Activated T-cell treated with anti-CD3 and anti-CD28 coated beads, Interleukin-2, amount 50 U/mL, for 72 hours (primary cell): ENCODE data around the gene VPS26B. TPM values are rescaled to one million over a fixed set of nuclear protein-coding genes. Genes with fewer than 3 reads are reported as not detected.
"Not testable (repeated sequence)": the region's sequence is repeated elsewhere in the genome, so short reads cannot be mapped to it uniquely, and the experiment has no call there.

Experiments
- ATAC-seq, 2 donors: fragments of 150-1000 bp; cut with Tn5 transposase; replicated peaks in 1 of 2; 2 replicates each; pipeline ENCODE4 v1.10.0; 2021; ENCODE audit warnings: moderate library complexity in 2 of 2, mild to moderate bottlenecking in 1 of 2
- DNase-seq, 2 donors: peaks; one replicate each; pipeline ENCODE4 v3.0.0; 2021 to 2022; ENCODE audit warnings: mixed read lengths in 1 of 2
- H3K27ac Mint-ChIP-seq: one replicate; pipeline ENCODE4 v1.8.0; 2022; ENCODE audit warnings: mild to moderate bottlenecking, moderate library complexity, mixed read lengths
- H3K27me3 Mint-ChIP-seq: one replicate; pipeline ENCODE4 v1.8.0; 2022; ENCODE audit warnings: low read depth, mixed read lengths
- H3K36me3 Mint-ChIP-seq, 2 donors: one replicate each; pipeline ENCODE4 v1.8.0; 2022; ENCODE audit warnings: mixed read lengths in 2 of 2, mild to moderate bottlenecking in 1 of 2; ENCODE audit not compliant: insufficient read depth in 2 of 2
- H3K4me1 Mint-ChIP-seq: one replicate; pipeline ENCODE4 v1.8.0; 2022; ENCODE audit warnings: low read depth, mixed read lengths
- H3K4me3 Mint-ChIP-seq, 2 donors: one replicate each; pipeline ENCODE4 v1.8.0; 2022; ENCODE audit warnings: mild to moderate bottlenecking in 2 of 2, mixed read lengths in 2 of 2, moderate library complexity in 2 of 2
- H3K9me3 Mint-ChIP-seq, 2 donors: one replicate each; pipeline ENCODE4 v1.8.0; 2022; ENCODE audit warnings: mixed read lengths in 2 of 2
- total RNA-seq, 2 donors: library from RNA; stranded (reverse); gene quantifications; one replicate each; pipeline ENCODE4 v1.2.3, GENCODE V29; 2022

VPS26B gene
- total RNA-seq, 2 donors from 2014 or later = 42.6 to 48.7 TPM

DNA sequence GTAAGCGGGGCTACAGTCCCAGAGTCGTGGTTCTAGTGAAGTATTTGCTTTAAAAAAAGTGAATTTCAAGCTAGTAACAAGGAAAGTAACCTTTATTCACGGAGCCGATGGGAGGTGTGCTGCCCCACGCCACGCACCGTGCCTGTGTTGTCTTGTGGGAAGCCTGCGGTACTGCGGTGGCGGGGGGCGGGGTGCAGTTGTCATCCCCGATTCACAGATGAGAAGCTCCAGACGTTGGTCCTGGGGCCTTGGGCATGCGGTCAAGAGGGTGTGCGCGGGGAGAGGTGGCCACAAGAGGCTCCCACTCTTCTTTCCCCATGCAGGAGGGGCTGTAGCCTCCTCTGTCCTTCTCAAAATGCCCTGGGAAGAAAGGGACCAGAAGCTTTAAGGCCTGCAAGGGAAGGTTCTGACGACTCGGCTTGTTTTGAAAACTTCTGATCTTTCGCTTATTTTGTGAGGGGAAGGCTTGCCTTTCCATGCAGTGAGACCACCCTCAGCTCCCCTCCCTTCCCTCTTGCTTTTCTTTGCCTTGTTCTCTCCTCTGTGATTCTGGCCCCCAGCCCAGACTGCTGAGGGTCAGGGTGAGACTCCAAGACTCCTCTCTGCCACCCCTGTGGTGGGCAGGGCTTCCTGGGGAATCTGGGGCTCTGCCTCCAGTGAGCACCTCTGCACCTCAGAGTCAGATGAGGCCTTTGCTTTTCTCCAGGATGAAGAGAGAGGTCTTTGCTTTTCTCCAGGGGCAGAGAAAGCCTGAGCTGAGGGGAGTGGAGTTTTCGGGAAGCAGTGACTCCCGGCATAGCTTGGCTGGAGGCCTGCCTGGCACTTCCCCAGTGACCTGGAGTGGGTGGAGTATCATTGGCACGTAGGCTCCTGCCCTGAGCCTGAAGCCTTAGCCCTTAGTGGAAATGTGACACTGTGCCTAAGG lies 57.9 kb downstream of the VPS26B start:
- Mint-ChIP-seq H3K4me1 (peaks cover under 1% of the 10 kb centered on the region), H3K9me3 (no peaks in the 10 kb centered on the region), H3K27ac (no peak overlapping the region), H3K4me3 (no peak overlapping the region), H3K36me3 (peaks cover 1 to 3% of the 10 kb centered on the region in 2 donors), H3K27me3 (no peaks in the 10 kb centered on the region)
- no peak for DNase-seq
- no peak for ATAC-seq

DNA sequence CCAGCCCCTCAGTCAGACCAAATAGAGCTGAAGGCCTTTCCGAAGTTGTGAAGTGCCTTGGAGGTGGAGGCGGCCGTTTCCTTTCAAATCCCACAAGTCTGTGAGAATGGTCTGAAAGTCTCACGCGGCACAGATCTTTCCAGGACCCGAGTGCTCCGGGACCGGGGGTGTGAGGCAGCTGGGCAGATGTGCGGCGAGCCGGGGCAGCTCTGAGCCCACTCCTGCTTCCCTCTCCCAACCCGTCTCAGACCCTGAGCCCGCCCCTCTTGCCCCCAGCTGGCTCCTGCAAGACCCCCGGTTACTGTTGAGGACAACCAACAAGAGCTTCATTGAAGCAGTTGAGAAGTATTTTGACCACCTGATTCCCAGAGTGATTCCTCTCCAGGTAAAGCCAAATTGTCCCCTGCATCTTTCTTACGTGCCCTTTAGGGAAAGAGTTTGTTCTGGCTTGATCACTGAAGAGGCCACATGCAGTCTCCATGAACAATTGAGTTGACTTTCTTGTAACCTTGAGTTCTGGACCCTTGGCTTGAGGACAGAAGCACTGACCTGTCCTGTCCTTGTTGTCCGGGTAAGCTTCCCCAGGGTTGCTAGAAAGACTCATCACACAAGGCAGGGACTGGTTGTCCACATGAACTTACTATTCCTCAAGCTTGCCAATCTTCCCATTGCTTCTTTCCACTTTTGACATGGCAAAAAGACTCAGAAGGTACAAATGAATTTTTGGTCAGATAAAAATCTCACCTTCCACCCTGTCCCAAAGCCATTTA lies 59.2 kb downstream of the VPS26B start:
- H3K27ac Mint-ChIP-seq = no peak overlapping the region
- H3K4me1 Mint-ChIP-seq = no peaks in the 10 kb centered on the region
- H3K4me3 Mint-ChIP-seq = no peak overlapping the region
- no peaks in the 10 kb centered on the region for H3K36me3 Mint-ChIP-seq
- no peaks in the 10 kb centered on the region for H3K27me3 Mint-ChIP-seq
- DNase-seq = no peak
- no peaks in the 10 kb centered on the region for H3K9me3 Mint-ChIP-seq
- no peak for ATAC-seq

DNA sequence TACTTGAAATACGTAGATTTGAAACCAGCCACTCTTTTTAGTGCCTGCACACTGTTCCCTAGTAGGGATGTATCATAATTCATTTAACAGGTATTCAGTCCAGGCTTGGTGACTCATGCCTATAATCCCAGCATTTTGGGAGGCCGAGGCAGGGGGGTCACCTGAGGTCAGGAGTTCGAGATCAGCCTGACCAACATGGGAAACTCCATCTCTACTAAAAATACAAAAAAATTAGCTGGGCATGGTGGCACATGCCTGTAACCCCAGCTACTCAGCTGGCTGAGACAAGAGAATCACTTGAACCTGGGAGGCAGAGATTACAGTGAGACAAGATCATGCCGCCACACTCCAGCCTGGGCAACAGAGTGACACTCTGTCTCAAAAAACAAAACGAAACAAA lies 59.9 kb downstream of the VPS26B start:
- DNase-seq, ATAC-seq, H3K9me3 Mint-ChIP-seq, H3K4me3 Mint-ChIP-seq, H3K27ac Mint-ChIP-seq, H3K4me1 Mint-ChIP-seq, H3K36me3 Mint-ChIP-seq, H3K27me3 Mint-ChIP-seq: not testable (repeated sequence)

DNA sequence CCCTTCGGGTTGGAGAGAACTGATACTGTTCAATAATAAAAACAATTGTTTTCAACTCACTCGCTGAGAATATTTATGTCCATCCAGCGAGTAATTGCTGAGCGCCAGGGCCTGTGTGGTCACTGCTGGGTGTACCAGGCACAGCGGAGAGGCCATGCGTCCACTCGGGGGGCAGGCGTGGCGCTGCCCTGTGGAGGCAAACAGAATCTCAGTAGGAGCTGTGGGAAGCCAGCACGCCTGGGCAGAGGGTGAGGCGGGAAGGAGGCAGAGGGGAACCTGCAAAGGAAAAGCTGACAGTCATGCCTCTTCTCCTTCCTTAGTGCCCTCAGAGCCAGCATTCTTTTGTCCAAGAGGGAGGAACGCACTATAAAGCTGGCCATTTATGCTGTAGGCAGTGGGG lies 63.1 kb downstream of the VPS26B start:
- Mint-ChIP-seq H3K4me3 (no peak overlapping the region), H3K27me3 (no peaks in the 10 kb centered on the region), H3K4me1 (no peaks in the 10 kb centered on the region), H3K36me3 (no peaks in the 10 kb centered on the region), H3K27ac (no peak overlapping the region), H3K9me3 (no peaks in the 10 kb centered on the region)
- no peak for DNase-seq
- ATAC-seq = no peak

DNA sequence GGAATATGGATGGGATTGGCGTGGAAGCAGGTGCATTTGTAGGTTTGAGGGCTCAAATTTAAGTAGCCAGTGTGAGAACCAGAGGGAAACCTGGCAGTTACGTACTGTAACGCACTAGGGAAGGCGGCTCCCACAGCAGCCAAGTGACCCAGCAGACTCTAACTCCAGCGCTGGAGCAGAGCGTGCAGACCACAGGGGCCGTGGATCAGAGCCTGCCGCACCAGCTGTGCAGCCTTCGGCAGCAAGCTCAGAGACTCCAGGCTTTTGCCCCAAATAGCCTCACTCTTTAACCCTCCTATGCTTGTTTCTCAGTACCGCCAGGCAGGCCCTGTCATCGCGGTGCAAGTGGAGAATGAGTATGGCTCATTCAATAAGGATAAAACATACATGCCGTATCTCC lies 64.0 kb downstream of the VPS26B start:
- no peak for ATAC-seq

DNA sequence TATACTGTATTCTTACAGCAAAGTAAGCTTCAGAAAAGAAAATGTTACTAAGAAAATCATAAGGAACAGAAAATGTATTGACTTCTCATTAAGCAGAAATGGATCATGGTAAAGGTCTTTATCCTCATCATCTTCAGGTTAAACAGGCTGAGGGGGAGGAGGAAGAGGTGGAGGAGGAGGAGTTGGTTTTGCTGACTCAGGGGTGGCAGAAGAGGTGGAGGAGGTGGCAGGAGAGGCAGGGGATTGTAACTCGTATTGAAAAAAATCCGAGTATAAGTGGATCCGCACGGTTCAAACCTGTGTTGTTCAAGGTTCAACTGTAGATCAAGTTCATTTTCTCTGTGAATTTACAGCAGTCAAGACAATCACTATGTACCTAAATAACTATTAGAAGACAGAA lies 64.7 kb downstream of the VPS26B start:
- Mint-ChIP-seq H3K4me1 (no peaks in the 10 kb centered on the region), H3K27ac (no peak overlapping the region), H3K4me3 (no peak overlapping the region), H3K27me3 (no peaks in the 10 kb centered on the region), H3K9me3 (no peaks in the 10 kb centered on the region), H3K36me3 (no peaks in the 10 kb centered on the region)
- ATAC-seq (no peak), DNase-seq (no peak)

More for the DNA sequence above, 64.0 kb downstream of the VPS26B start:
- no peak overlapping the region for H3K27ac Mint-ChIP-seq
- no peak overlapping the region for H3K4me3 Mint-ChIP-seq
- no peaks in the 10 kb centered on the region for H3K4me1 Mint-ChIP-seq
- H3K27me3 Mint-ChIP-seq = no peaks in the 10 kb centered on the region
- no peaks in the 10 kb centered on the region for H3K36me3 Mint-ChIP-seq
- no peak for DNase-seq
- no peaks in the 10 kb centered on the region for H3K9me3 Mint-ChIP-seq

DNA sequence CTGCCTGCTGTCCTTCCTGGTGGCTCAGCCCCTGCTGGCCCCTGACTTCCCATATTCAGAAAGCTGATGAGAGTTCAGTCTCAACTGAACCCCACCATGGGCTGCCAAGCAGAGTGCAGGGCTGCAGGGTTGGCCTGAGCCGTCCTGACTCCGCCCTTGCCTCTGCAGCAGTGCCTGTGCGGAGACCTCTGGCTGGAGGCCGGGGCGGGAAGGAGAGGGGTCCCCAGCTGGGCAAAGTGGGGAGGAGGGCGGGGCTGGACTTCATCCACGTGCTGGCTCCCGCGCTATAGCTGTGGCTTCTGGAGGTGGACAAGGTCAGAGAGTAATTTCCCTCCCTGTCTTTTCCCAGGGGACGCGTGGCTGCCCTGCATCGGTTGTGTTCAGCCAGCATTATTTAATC lies 65.3 kb downstream of the VPS26B start:
- H3K9me3 Mint-ChIP-seq = no peaks in the 10 kb centered on the region
- no peak for ATAC-seq
- no peaks in the 10 kb centered on the region for H3K27me3 Mint-ChIP-seq
- H3K27ac Mint-ChIP-seq = no peak overlapping the region
- H3K36me3 Mint-ChIP-seq = peaks cover 0 to 1% of the 10 kb centered on the region in 2 donors
- no peak for DNase-seq
- no peaks in the 10 kb centered on the region for H3K4me1 Mint-ChIP-seq
- H3K4me3 Mint-ChIP-seq = no peak overlapping the region

DNA sequence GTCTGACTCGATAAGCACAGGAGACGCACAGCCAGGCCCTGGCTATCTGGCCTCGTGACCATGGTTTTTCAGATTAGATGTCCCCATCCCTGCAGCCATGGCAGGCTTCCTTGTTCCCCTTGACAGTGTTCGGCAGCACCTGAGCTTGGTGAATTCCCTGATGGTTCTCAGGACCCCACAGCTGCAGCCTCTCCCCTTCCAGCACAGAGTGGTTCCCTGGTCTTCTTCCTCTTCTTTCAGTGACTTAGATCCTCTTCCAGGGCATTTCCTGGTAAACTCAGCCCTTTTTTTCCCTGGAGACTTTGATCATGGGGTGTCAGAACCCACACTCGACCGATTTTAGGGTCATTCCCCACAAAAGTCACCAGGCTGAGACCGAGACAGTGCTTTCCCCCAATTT lies 66.2 kb downstream of the VPS26B start:
- Mint-ChIP-seq H3K36me3 (peaks cover 0 to 1% of the 10 kb centered on the region in 2 donors), H3K9me3 (no peaks in the 10 kb centered on the region), H3K4me3 (no peak overlapping the region), H3K4me1 (no peaks in the 10 kb centered on the region), H3K27me3 (no peaks in the 10 kb centered on the region), H3K27ac (no peak overlapping the region)
- ATAC-seq (no peak), DNase-seq (no peak)

DNA sequence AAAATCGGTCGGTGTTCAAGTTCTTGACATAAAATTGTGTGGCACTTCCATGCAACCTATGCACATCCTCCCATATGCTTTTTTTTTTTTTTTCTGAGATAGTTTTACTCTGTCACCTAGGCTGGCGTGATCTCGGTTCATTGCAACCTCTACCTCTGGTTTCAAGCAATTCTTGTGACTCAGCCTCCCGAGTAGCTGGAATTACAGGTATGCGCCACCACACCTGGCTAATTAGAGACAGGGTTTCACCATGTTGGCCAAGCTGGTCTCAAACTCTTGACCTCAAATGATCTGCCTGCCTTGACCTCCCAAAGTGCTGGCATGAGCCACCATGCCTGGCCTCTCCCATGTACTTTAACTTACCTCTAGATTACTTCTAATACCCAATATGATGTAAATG lies 66.7 kb downstream of the VPS26B start:
- Mint-ChIP-seq H3K36me3 (peaks cover 0 to 1% of the 10 kb centered on the region in 2 donors), H3K9me3 (no peaks in the 10 kb centered on the region), H3K4me1 (no peaks in the 10 kb centered on the region), H3K27me3 (no peaks in the 10 kb centered on the region), H3K27ac (no peak overlapping the region), H3K4me3 (no peak overlapping the region)
- no peak for DNase-seq
- no peak for ATAC-seq

DNA sequence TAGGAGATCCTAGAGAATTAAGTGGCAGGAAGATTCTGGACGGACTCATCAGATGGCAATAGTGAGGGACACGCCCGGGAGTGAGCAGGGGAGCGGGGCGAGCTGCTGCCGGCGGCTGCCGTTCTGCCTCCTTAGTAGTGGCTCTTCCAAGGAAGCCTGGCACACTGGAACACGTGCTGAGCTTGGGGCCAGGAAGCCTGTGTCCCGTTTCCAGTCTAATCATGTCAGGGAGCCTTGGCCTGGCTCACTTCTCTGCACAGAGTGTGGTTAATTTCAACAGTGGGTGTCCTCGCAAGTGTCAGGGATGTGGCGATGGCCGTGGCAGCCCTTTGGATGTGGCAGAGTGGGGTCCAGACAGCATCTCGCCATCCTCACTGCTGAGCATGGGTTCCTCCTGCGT lies 68.2 kb downstream of the VPS26B start:
- no peaks in the 10 kb centered on the region for H3K9me3 Mint-ChIP-seq
- H3K27me3 Mint-ChIP-seq = no peaks in the 10 kb centered on the region
- H3K4me1 Mint-ChIP-seq = no peaks in the 10 kb centered on the region
- ATAC-seq (no peak), DNase-seq (no peak)
- H3K27ac Mint-ChIP-seq = no peak overlapping the region
- H3K4me3 Mint-ChIP-seq = no peak overlapping the region
- H3K36me3 Mint-ChIP-seq = peaks cover 0 to 1% of the 10 kb centered on the region in 2 donors

DNA sequence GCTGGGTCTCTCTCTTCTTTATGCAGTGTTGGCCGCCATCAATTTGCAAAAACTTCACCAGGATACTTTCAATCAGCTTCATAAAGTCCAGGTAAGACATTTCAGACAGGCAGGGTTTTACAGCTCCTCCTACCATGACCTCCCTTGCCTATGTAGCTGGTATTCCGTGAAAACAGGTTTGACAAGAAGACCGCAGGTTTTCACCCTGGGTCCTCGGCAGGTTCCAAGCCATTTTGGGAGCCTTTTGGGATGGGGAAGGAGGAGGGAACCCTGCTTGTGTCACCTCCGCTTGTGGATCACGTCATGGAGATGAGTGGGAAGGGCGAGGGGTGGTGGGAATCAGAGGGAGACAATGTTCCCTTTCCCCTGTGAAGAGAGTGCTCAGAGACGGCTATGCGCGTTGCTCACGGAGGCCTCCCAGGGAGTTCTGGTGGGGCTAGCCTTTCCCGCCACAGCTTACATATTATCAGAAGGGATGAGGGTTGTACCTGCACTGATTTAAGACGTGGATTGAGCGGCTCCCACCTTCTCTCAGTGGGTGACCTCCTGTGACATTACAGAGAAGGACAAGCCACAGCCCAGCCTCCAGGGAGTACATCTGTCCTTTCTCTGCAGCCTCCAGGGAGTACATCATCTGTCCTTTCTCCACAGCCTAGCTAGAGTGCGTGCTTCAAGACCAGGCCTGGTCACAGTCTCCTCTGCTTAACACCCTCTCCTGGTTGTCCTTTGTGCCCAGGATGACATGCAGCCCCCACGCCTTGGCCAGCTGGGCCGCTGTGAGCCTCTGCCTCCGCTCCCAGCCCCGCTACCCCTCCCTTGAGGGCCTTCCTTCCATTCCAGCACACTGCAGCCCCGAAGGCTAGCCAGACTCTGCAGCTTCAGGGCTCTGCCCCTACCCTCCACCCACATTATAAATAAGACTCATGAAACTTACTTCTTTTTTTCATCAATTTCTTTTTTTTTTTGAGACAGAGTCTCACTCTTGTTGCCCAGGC lies 68.9 kb downstream of the VPS26B start:
- no peaks in the 10 kb centered on the region for H3K27me3 Mint-ChIP-seq
- H3K4me3 Mint-ChIP-seq = no peak overlapping the region
- no peak overlapping the region for H3K27ac Mint-ChIP-seq
- H3K4me1 Mint-ChIP-seq = no peaks in the 10 kb centered on the region
- H3K36me3 Mint-ChIP-seq = peaks cover 0 to 1% of the 10 kb centered on the region in 2 donors
- DNase-seq (no peak), ATAC-seq (no peak)
- H3K9me3 Mint-ChIP-seq = no peaks in the 10 kb centered on the region

DNA sequence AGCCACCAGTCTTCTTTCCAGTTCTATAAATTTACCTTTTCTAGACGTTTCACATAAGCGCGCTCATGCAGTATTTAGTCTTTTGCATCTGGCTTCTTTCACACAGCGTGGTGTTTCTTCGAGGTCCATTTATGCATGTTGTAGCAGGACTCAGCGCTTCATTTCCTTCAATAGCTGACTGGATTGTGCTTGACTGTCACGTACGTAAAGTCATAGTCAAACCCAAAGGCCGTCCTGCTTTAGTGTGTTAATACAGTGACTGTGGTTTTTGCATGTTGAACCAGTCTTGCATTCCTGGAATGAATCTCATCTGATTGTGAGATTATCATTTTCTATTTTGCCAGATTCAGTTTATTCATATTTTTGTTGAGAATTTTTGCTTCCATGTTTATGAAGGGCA lies 70.2 kb downstream of the VPS26B start:
- peak; percentile 44 to 92 for ATAC-seq
- H3K4me3 Mint-ChIP-seq = peak overlapping the region in 1 of 2 donors; percentile 19
- H3K27me3 Mint-ChIP-seq = no peaks in the 10 kb centered on the region
- H3K9me3 Mint-ChIP-seq = no peaks in the 10 kb centered on the region
- peaks cover 0 to 4% of the 10 kb centered on the region in 2 donors for H3K36me3 Mint-ChIP-seq
- no peaks in the 10 kb centered on the region for H3K4me1 Mint-ChIP-seq
- DNase-seq = no peak
- H3K27ac Mint-ChIP-seq = no peak overlapping the region
